Gastrocnemius medialis (tissue), 4 donors: ENCODE data around the gene CCDC92B. TPM values are rescaled to one million over a fixed set of nuclear protein-coding genes. Genes with fewer than 3 reads are reported as not detected.

Source experiments
- ATAC-seq, 2 donors: fragments of 150-250 bp; one replicate each; pipeline ENCODE4 v1.9.1; 2016
- DNase-seq, 2 donors: peaks; one replicate each; pipeline ENCODE4 v3.0.0-alpha.2; 2019
- H3K27ac ChIP-seq, 4 donors: fragments of 200-600 bp; sonication (generic); 1 replicate in 1 of 4; 2 replicates in 3 of 4; pipeline ENCODE4 v1.5.1; 2016 to 2018; ENCODE audit warnings: mild to moderate bottlenecking in 2 of 4, moderate library complexity in 1 of 4
- H3K27me3 ChIP-seq, 3 donors: fragments of 200-600 bp; sonication (generic) in 2 of 3; 1 replicate in 1 of 3; 2 replicates in 2 of 3; pipeline versions ENCODE4 v1.5.1 to v1.6.0; 2016 to 2019; ENCODE audit warnings: mild to moderate bottlenecking in 1 of 3, moderate library complexity in 1 of 3
- H3K36me3 ChIP-seq, 2 donors: fragments of 200-600 bp; sonication (generic) in 1 of 2; one replicate each; pipeline ENCODE4 v1.5.1; 2017 to 2018
- H3K4me1 ChIP-seq, 2 donors: fragments of 200-600 bp; sonication (generic) in 1 of 2; one replicate each; pipeline ENCODE4 v1.5.1; 2016 to 2017; ENCODE audit warnings: mild to moderate bottlenecking in 2 of 2
- H3K4me3 ChIP-seq, 4 donors: fragments of 200-600 bp; sonication (generic) in 3 of 4; 1 replicate in 1 of 4; 2 replicates in 3 of 4; pipeline ENCODE4 v1.5.1; 2016 to 2019; ENCODE audit warnings: mild to moderate bottlenecking in 2 of 4
- H3K9me3 ChIP-seq, 3 donors: fragments of 200-600 bp; sonication (generic) in 2 of 3; 1 replicate in 1 of 3; 2 replicates in 2 of 3; pipeline ENCODE4 v1.5.1; 2016 to 2019
- POLR2A ChIP-seq, 2 donors: fragments of 450-650 bp; IDR thresholded peaks; one replicate each; pipeline ENCODE4 v1.6.1; 2017; ENCODE audit warnings: antibody characterized with exemption in 2 of 2, mild to moderate bottlenecking in 2 of 2, moderate library complexity in 2 of 2
- in situ Hi-C, 4 donors: fragments of 200-750 bp; cut with MboI; loops; one replicate each; pipeline versions ENCODE4 v1.15.0 to v1.8.0; 2017; ENCODE audit warnings: low sequenced_read_pairs in 4 of 4
- intact Hi-C: fragments of 100-400 bp; cut with DNase I; formaldehyde crosslinking; loops from one replicate; pipeline ENCODE4 v1.15.1; 2023; ENCODE audit warnings: low total_unique reads
- total RNA-seq, 4 donors: library from RNA; depleted of rRNA; stranded (reverse); fragments of >200 nt; gene quantifications; one replicate each; pipeline versions ENCODE4 v1.1.0 to v1.2.3, GENCODE V29; 2016
- TF ChIP-seq, protein P1 (sequence below), 5 experiments: fragments of 450-650 bp in 3 of 5; fragments of 200-600 bp in 2 of 5; sonication (generic) in 2 of 5; IDR thresholded peaks in 4 of 5; conservative IDR thresholded peaks in 1 of 5; 1 replicate in 4 of 5; 2 replicates in 1 of 5; pipeline ENCODE4 v1.5.1; 2016 to 2019; ENCODE audit warnings: antibody characterized with exemption in 5 of 5, mild to moderate bottlenecking in 3 of 5, moderate library complexity in 3 of 5

CCDC92B gene
- total RNA-seq, 4 donors from 2014 or later: not detected

- peaks cover 22 to 34% (median 23%) of the 10 kb centered on the region in 3 donors for H3K27me3 ChIP-seq
- intact Hi-C loops: no loop called here
Measured at GRCh38 chr17:2779545-2779944, 30.1 kb upstream of the CCDC92B start.

DNA sequence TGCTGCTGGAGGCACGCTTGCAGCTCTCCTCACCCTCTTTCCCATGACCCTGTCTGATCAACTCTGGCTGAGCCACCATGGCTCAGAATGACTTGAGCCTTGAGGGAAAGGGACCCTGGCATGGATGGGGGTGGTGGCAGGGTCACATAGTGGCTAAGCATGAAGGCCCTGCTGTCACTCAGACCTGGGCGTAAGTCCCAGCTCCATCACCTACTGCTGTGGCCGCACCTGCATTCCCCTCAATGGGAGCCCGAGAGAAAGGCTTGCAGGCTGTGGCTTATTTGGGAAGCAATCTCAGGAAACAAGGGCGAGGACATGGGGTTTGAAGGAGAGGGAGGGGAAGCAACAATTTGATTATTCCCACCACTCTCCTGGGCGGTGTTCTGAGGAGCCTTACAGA, 29.0 kb upstream of the CCDC92B start:
- no peaks in the 10 kb centered on the region for H3K36me3 ChIP-seq
- peaks cover 23 to 34% (median 24%) of the 10 kb centered on the region in 3 donors for H3K27me3 ChIP-seq
- in situ Hi-C loops (no loop called here), intact Hi-C loops (no loop called here)
- H3K4me1 ChIP-seq: no peaks in the 10 kb centered on the region
- H3K9me3 ChIP-seq: no peaks in the 10 kb centered on the region
- DNase-seq: no peak
- no peak overlapping the region for H3K27ac ChIP-seq
- no peak overlapping the region for H3K4me3 ChIP-seq
- ATAC-seq: no peak
- TF ChIP-seq, protein P1, sequence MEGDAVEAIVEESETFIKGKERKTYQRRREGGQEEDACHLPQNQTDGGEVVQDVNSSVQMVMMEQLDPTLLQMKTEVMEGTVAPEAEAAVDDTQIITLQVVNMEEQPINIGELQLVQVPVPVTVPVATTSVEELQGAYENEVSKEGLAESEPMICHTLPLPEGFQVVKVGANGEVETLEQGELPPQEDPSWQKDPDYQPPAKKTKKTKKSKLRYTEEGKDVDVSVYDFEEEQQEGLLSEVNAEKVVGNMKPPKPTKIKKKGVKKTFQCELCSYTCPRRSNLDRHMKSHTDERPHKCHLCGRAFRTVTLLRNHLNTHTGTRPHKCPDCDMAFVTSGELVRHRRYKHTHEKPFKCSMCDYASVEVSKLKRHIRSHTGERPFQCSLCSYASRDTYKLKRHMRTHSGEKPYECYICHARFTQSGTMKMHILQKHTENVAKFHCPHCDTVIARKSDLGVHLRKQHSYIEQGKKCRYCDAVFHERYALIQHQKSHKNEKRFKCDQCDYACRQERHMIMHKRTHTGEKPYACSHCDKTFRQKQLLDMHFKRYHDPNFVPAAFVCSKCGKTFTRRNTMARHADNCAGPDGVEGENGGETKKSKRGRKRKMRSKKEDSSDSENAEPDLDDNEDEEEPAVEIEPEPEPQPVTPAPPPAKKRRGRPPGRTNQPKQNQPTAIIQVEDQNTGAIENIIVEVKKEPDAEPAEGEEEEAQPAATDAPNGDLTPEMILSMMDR (IDR thresholded peaks at IDR 0.05 in 4 of 5, conservative IDR thresholded peaks at IDR 0.05 in 1 of 5): no peak
- TF ChIP-seq POLR2A (IDR thresholded peaks at IDR 0.05): no peak

More at GRCh38 chr17:2779545-2779944, 30.1 kb upstream of the CCDC92B start:
- no peak for TF ChIP-seq POLR2A (IDR thresholded peaks at IDR 0.05)
- TF ChIP-seq, protein P1 (IDR thresholded peaks at IDR 0.05 in 4 of 5, conservative IDR thresholded peaks at IDR 0.05 in 1 of 5): no peak
- no peaks in the 10 kb centered on the region for H3K36me3 ChIP-seq
- ATAC-seq (no peak), DNase-seq (no peak)
- H3K27ac ChIP-seq: no peak overlapping the region
- no peak overlapping the region for H3K4me3 ChIP-seq
- in situ Hi-C loops: no loop called here
- no peaks in the 10 kb centered on the region for H3K9me3 ChIP-seq
- no peaks in the 10 kb centered on the region for H3K4me1 ChIP-seq

DNA sequence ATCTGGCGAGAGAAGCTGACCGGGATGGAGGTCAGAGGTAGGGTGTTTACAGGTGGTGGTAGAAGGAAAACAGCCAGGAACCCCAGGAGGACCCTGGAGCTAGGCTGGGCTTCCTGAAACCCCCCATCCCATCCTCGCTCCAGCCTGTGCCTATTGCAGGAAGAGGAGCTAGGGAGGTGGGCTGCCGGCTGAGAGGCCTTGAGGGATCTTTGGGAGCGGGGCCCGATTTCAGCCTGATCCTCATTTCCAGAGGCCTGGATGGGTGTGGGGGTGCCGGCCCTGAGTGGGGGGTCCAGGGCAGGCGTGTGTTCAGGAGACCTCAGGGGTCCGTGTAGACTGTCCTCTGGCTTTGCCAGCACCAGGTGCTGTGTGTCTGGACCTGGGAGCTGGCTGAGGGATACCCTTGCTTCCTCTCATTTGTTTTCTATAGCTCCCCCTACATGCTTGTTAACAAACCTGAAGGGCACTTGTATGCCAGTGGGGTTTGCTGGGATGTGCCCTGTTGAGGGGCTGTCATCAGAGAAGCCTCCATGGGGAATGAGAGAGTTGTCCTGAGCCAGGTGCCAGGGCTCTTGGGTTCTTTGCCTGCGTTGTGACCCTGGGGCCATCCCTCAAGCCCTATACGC, 27.9 kb upstream of the CCDC92B start:
- no peak for DNase-seq
- H3K9me3 ChIP-seq: no peaks in the 10 kb centered on the region
- H3K4me1 ChIP-seq: no peaks in the 10 kb centered on the region
- in situ Hi-C loops: no loop called here
- H3K4me3 ChIP-seq: peak overlapping the region in 2 of 4 donors; percentile 7 to 21
- H3K36me3 ChIP-seq: no peaks in the 10 kb centered on the region
- TF ChIP-seq POLR2A (IDR thresholded peaks at IDR 0.05): no peak
- TF ChIP-seq, protein P1 (IDR thresholded peaks at IDR 0.05 in 4 of 5, conservative IDR thresholded peaks at IDR 0.05 in 1 of 5): no peak
- peaks cover 23 to 34% (median 28%) of the 10 kb centered on the region in 3 donors for H3K27me3 ChIP-seq
- intact Hi-C loops: no loop called here
- no peak for ATAC-seq
- H3K27ac ChIP-seq: no peak overlapping the region

DNA sequence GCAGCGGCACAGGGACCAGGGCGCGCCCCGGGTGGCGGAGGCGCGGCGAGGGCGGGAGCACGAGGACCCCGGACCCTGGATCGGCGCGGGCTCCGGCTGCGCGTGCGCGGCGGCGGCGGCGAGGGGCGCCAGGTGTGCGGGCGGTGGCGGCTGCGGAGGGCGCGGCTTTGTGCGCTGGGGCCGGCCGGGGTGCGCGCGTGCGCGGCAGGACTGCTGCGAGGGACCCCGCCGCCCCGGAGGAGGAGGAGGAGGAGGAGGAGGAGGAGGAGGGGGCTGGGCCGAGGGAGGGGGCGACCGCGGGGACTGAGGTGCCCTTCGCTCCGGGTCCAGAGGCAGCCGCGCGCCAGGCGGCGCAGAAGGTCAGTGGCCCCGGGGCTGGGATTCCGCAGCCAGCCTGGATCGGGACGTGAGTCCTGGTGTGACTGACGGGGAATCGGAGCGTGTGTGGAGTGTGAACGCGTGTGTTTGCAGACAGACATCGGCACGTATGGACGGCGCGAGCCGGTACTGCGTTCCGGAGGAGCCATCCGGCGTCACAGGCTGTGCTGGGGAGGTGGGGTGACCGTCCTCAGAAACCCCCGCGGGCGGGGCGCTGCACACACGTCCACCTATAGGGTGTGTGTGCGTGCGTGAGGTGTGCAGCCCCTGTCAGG, 27.3 kb upstream of the CCDC92B start:
- DNase-seq: no peak
- no peak for ATAC-seq
- in situ Hi-C loops: no loop called here
- Histone ChIP-seq H3K4me1 (no peaks in the 10 kb centered on the region), H3K27ac (no peak overlapping the region), H3K4me3 (peak overlapping the region in 2 of 4 donors; percentile 7 to 21), H3K9me3 (no peaks in the 10 kb centered on the region), H3K36me3 (no peaks in the 10 kb centered on the region), H3K27me3 (peaks cover 23 to 34% (median 28%) of the 10 kb centered on the region in 3 donors)
- TF ChIP-seq, protein P1 (IDR thresholded peaks at IDR 0.05 in 4 of 5, conservative IDR thresholded peaks at IDR 0.05 in 1 of 5): no peak
- no peak for TF ChIP-seq POLR2A (IDR thresholded peaks at IDR 0.05)
- intact Hi-C loops: no loop called here
